IPS DF 4.7 (cell line): ENCODE measurements around the gene KDM2B.
"Not testable (repeated sequence)": the region's sequence is repeated elsewhere in the genome, so short reads cannot be mapped to it uniquely, and the experiment has no call there.

ENCODE experiments used
- DNase-seq: peaks from one replicate; pipeline ENCODE4 v3.0.0-alpha.2; 2013; ENCODE audit warnings: low spot score; ENCODE audit errors: extremely low read depth

KDM2B gene

GRCh38 chr12:121504505-121504904 is 76.3 kb downstream of the KDM2B start:
- no peak for DNase-seq

DNA sequence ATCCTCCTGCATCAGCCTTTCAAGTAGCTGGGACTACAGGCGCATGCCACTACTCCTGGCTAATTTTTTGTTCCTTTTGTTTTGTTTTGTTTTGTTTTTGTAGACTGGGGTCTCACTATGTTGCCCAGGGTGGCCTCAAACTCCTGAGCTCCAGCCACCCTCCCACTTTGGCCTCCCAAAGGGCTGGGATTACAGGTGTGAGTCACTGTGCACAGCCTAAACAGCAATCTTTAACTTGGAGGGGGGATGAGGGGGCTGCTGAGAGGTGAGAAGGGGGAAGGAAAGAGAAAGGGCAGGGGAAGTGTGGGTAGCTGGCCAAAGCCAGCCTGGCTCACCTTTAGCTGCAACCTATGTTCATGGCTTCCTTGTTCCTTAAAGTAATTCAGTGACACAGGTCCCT is 77.4 kb downstream of the KDM2B start:
- no peak for DNase-seq

DNA sequence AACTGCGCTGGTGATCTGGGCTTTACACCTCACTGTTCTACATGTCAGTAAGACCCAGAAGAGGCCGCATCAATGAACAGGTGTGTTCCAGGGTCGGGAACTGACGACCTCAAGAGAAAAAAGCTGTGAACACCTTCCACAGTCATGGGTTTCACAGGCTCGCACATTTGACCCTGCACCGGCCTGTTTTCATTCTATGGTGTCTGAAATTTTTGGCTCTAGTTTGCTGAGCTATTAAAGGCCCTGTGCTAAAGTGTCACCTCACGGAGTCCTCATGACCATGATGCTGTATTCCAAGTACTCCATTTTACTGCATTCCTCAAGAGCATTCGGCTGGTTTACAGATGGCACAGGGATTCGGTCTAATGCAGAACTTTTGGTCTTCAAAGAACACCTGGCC is 78.9 kb downstream of the KDM2B start:
- DNase-seq = no peak

- DNase-seq = no peak
These were observed 80.7 kb downstream of the KDM2B start for GRCh38 chr12:121499929-121500793.

DNA sequence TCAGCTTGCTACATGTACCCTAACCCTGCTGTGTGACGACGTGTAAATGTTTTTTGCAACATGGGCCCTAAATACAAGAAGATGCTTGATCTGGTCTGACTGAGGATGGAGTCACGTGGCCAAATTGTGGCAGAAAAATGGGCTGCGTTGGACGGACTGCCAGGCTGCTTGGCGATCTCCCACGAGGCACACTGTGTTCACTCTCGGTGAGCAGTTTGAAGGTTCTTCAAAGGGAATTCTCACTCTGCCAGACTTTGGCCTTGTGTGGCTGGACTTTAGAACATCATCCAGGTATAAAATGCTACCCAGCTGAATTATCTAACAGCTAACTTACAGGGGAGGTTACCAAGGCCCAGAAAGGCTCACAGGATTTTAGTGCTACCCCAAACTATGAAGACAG is 85.1 kb downstream of the KDM2B start:
- DNase-seq = no peak

DNA sequence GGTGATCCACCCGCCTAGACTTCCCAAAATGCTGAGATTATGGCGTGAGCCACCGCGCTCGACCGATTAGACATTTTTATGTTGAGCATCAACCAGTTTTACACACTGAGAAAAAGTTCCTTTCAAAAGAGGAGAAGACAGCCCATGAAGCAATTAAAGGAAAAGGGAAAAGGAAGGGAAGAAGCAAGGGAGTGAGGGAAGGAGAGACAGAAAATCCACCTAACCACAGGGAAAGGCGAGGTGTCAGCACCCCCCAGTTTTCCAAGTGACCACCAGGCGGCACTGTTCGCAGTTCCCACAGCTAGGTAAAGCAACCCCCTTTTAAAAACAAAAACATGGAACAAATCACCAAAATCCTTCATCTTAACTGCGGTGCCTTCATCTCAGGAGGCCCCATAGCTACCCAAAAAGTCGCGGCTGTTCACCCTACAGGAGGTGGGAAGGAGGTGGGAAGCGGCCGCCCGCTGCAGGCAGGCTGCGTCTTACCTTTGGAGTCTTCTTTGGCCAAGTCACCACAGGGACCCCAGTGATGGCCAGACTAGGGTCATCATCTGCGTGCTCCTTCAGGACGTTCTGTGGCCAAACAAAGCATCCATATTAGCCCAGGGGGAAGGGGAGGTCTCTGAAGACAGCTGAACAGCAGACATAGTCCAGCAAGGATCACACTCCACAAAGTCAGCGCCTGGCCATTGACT is 86.6 kb downstream of the KDM2B start:
- DNase-seq = no peak

DNA sequence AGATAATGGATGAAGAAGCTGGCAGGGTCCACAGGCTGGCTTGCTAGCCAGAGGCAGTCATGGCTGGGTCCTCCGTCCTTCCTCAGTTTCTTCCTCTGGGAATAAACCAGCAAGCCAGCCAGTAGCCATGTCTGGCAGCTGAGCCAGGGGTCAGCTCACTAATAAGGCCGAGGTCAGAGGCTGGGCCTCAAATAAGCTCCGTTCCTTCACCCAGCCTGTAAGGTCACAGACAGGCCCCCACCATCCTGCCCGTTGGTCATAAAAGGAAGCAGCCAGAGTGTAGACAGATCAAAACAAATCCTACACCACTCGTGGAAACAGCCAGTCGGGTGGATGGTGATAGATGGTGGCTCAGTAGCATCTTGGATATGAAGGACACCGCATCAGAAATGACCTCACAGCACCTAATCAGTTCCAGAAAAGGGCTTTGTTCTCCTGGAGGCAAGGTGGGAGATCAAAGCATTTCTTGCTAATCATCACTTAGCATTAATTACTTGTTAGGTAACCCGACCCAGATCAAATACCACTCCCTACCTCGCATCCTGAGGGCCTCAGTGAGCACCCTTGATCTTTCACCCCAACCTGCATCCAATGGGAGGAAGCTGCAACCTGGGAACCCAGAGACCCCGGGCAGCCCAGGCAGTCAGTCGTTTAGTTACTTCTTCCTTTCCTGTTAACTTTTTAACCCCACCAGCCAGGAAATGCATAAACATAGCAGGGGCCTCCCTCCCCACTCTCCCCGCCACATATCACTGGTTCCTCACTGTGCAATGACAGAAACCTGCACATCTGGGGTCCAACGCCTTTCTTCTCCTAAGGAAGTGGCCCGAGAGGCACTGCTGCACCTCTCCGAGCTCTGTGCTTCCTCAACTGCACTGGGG is 90.2 kb downstream of the KDM2B start:
- DNase-seq = no peak

GRCh38 chr12:121489874-121490273 is 90.9 kb downstream of the KDM2B start:
- DNase-seq = no peak

GRCh38 chr12:121484967-121485366 is 95.9 kb downstream of the KDM2B start:
- DNase-seq = no peak

GRCh38 chr12:121484564-121484963 is 96.3 kb downstream of the KDM2B start:
- DNase-seq = not testable (repeated sequence)

- no peak for DNase-seq
These were observed 96.9 kb downstream of the KDM2B start for GRCh38 chr12:121483949-121484348.

DNA sequence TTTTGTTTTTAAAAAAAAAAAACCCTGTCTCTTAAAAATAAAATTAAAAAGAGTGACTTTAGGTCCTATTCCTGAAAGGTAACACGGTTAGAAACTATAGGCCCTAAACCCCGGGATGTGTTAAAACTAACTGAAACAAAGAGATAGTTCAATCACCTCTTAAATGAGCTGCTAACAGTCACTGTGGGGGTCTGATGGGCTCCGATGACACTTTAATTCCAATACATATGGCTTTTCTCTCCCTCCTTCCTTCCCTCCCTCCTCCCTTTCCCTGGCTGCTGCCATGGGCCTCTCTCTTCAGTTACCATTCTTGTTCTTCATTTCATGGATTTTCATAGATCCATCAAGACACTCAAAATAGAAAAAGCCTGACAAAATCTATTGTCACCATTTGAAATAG is 104.3 kb downstream of the KDM2B start:
- DNase-seq = no peak

DNA sequence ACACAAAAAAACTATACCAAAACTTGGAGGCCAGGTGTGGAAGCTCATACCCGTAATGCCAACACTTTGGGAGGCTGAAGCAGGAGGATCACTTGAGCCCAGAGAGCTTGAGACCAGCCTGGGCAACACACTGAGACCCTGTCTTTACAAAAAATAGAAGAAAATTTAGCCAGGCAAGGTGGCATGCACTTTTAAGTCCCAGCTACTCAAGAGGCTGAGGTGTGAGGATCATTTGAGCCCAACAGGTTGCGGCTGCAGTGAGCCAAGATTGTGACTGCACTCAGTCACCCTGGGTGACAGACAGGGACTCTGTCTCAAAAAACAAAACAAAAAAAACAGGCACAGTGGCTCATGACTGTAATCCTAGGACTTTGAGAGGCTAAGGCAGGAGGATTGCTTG is 105.5 kb downstream of the KDM2B start:
- no peak for DNase-seq

- no peak for DNase-seq
These were observed 108.5 kb downstream of the KDM2B start for GRCh38 chr12:121472150-121472905.

DNA sequence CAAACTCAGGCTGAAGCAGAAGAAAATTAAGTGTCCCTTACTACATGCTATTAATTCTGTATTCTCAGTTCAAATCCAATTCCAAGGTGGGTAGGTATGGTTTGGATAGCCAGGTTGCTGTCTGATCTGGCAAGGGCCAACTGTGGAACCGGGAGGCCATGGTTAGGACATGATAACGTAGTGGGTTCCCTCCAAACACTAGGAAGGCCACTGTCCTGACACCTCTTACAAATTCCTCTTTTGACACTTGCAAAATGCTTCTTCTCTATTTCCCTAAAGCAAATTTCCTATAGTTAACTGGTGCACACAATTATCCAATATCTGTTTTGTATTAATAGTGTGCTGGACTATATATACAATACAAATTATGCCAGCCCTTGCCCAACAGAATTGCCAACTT is 110.1 kb downstream of the KDM2B start:
- no peak for DNase-seq

- DNase-seq = no peak
These were observed 112.4 kb downstream of the KDM2B start for GRCh38 chr12:121468499-121468801.

DNA sequence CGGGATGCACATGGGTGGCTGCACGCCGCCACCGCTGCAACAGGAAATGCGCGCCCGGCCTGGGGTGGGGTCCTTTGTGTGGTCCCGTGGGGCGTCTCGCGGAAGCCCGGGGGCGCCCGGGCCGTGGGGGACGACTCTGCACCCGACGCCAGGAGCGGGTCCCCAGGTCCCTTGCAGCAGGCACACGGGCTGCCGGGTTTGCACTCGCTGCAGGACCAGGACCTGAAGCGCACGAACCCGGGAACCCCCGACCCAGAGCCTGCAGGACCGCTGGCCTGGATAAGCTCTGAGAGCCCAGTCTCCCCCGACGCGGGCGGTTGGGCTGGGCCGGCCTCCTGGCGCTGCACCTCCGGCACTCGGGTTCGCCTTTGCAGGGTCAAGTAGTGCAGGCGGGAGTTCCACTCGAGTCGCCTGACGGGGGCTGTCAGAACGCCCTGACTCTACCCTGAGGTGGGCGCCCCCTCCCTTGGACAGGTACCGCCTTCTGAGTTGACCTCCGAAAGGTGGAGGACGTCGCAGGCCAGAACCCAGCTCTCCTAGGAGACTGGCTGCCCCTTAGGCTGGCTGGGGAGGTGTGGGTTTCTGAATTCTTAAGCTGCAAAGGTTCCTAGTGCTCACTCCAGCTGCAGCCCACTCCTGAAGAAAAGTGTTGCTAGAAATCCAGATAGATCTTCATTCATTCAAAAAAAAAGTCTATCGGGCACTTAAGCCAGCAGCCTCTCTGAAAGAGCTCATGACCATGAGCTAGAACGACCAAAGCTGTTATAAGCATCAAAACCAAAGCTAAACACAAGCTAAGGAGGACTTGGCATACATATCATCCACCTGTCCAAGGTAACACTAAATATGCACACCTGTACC is 113.0 kb downstream of the KDM2B start:
- DNase-seq = no peak

DNA sequence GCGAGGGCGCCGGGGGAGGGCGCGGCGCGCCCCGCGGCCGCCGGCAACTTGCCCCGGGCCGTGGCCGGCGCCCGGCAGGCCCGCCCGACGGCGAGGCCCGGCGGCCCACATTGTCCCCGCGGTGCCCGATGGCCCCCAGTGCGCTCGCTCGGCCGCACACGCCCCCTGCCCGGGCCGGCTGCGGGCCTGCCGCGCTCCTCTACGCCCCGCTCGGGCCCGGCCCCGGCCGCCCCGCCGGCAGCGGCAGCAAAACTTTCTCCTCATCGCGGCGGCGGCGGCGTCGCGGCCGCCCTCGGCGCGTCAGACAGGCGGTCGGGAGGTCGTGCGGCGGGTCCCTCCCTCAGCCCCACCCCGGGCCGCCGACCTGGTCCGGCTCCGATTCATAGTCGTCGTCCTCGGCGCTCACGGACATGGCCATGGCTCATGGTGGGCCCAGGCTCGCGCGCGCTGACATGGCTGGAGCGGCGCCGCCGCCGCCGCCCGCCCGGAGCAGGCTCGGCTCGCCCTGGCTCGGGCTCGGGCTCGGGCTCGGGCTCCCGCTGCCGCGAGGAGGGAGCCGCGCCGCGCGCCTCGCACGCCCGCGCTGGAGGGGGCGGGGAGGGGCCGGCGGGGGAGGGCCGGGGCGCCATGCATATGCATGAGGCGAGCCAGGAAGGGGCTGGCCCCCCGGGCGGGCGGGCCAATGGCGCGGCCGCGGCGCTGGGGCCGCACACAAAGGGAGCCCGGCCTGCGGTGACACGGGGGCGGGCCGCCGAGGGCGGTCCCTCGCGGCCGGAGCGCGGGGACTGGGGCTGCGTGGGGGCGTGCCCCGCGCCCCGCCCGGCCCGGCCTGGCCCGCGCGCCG is 113.8 kb downstream of the KDM2B start:
- no peak for DNase-seq
